CD14-positive monocyte (primary cell): Measurements from ENCODE around the gene MACROD2. TPM values are rescaled to one million over a fixed set of nuclear protein-coding genes. Genes with fewer than 3 reads are reported as not detected.

Experiments used
- DNase-seq, 3 donors: peaks; one replicate each; pipeline ENCODE4 v3.0.0-alpha.2; 2011 to 2022
- H2AFZ ChIP-seq: 2 replicates; pipeline ENCODE4 v1.6.0; 2012; ENCODE audit warnings: mild to moderate bottlenecking, low read depth, low read length, inconsistent platforms; ENCODE audit not compliant: insufficient read depth, poor library complexity, severe bottlenecking
- H3K27ac ChIP-seq, 2 donors: 1 replicate in 1 of 2; 2 replicates in 1 of 2; pipeline ENCODE4 v1.5.1; 2012 to 2013; ENCODE audit warnings: low read length in 2 of 2, control low read depth in 1 of 2, inconsistent platforms in 1 of 2, low read depth in 1 of 2, mild to moderate bottlenecking in 1 of 2
- H3K27me3 ChIP-seq, 2 donors: one replicate each; pipeline versions ENCODE4 v1.6.0 to v1.6.1; 2011 to 2013; ENCODE audit warnings: low read length in 2 of 2; ENCODE audit not compliant: control insufficient read depth in 2 of 2, insufficient read depth in 2 of 2
- H3K36me3 ChIP-seq, 2 donors: replicated peaks in 1 of 2; 1 replicate in 1 of 2; 2 replicates in 1 of 2; pipeline versions ENCODE4 v1.5.1 to v1.6.1; 2012 to 2013; ENCODE audit warnings: low read length in 2 of 2, control low read depth in 1 of 2, inconsistent platforms in 1 of 2, mild to moderate bottlenecking in 1 of 2; ENCODE audit not compliant: insufficient read depth in 2 of 2, control insufficient read depth in 1 of 2
- H3K4me1 ChIP-seq, 2 donors: 1 replicate in 1 of 2; 2 replicates in 1 of 2; pipeline versions ENCODE4 v1.5.1 to v1.6.1; 2012 to 2013; ENCODE audit warnings: low read length in 2 of 2, control low read depth in 1 of 2, inconsistent platforms in 1 of 2, mild to moderate bottlenecking in 1 of 2, moderate library complexity in 1 of 2; ENCODE audit not compliant: insufficient read depth in 2 of 2, control insufficient read depth in 1 of 2
- H3K4me2 ChIP-seq: replicated peaks from 2 replicates; pipeline ENCODE3; 2012; ENCODE audit warnings: low read length, moderate library complexity, mild to moderate bottlenecking; ENCODE audit not compliant: poor library complexity, severe bottlenecking; ENCODE audit errors: extremely low read depth
- H3K4me3 ChIP-seq, 3 experiments: fragments of 200-600 bp in 1 of 3; sonication (generic) in 1 of 3; replicated peaks in 1 of 3; 1 replicate in 2 of 3; 2 replicates in 1 of 3; pipeline ENCODE4 v1.5.1; 2011 to 2013; ENCODE audit warnings: low read length in 3 of 3, mild to moderate bottlenecking in 3 of 3, control low read depth in 2 of 3, low read depth in 2 of 3, inconsistent platforms in 1 of 3, moderate library complexity in 1 of 3
- H3K79me2 ChIP-seq: 2 replicates; pipeline ENCODE4 v1.6.0; 2012; ENCODE audit warnings: mild to moderate bottlenecking, control low read depth, inconsistent platforms, low read length, moderate library complexity; ENCODE audit not compliant: insufficient read depth
- H3K9ac ChIP-seq: 2 replicates; pipeline ENCODE4 v1.6.0; 2017; ENCODE audit warnings: low read length, mild to moderate bottlenecking; ENCODE audit not compliant: insufficient read depth, poor library complexity, severe bottlenecking
- H3K9me3 ChIP-seq, 2 donors: replicated peaks in 1 of 2; 1 replicate in 1 of 2; 2 replicates in 1 of 2; pipeline versions ENCODE4 v1.5.1 to v1.6.1; 2012 to 2013; ENCODE audit warnings: low read length in 2 of 2, control low read depth in 1 of 2; ENCODE audit not compliant: control insufficient read depth in 1 of 2, insufficient read depth in 1 of 2
- H4K20me1 ChIP-seq: 2 replicates; pipeline ENCODE4 v1.6.0; 2012; ENCODE audit warnings: mild to moderate bottlenecking, low read length, control low read depth, moderate library complexity; ENCODE audit not compliant: insufficient read depth
- H3K27ac Mint-ChIP-seq, 7 donors: one replicate each; pipeline ENCODE4 v1.8.0; 2020; ENCODE audit warnings: mild to moderate bottlenecking in 7 of 7, mixed read lengths in 7 of 7, moderate library complexity in 6 of 7, inconsistent platforms in 2 of 7
- H3K27me3 Mint-ChIP-seq, 3 donors: one replicate each; pipeline ENCODE4 v1.8.0; 2021 to 2022; ENCODE audit warnings: low read depth in 3 of 3, mild to moderate bottlenecking in 3 of 3, mixed read lengths in 3 of 3, moderate library complexity in 3 of 3, inconsistent platforms in 1 of 3
- H3K36me3 Mint-ChIP-seq, 2 donors: one replicate each; pipeline ENCODE4 v1.8.0; 2020; ENCODE audit warnings: mixed read lengths in 2 of 2, inconsistent platforms in 1 of 2, mild to moderate bottlenecking in 1 of 2
- H3K4me1 Mint-ChIP-seq: one replicate; pipeline ENCODE4 v1.8.0; 2020; ENCODE audit warnings: mild to moderate bottlenecking, mixed read lengths
- H3K4me3 Mint-ChIP-seq, 2 donors: one replicate each; pipeline ENCODE4 v1.8.0; 2020; ENCODE audit warnings: mild to moderate bottlenecking in 2 of 2, mixed read lengths in 2 of 2, moderate library complexity in 1 of 2
- H3K9me3 Mint-ChIP-seq, 7 donors: one replicate each; pipeline ENCODE4 v1.8.0; 2020 to 2022; ENCODE audit warnings: mixed read lengths in 7 of 7, mild to moderate bottlenecking in 6 of 7, moderate library complexity in 6 of 7, inconsistent platforms in 2 of 7
- CTCF ChIP-seq: fragments of 200-600 bp; IDR thresholded peaks from one replicate; pipeline ENCODE4 v1.8.0; 2022; ENCODE audit warnings: antibody characterized with exemption, mild to moderate bottlenecking
- WGBS: methylation state at CpG from one replicate; pipeline ENCODE4 v1.1.5; 2013; ENCODE audit warnings: missing lambda C conversion rate; ENCODE audit not compliant: insufficient coverage; 5-methylcytosine and 5-hydroxymethylcytosine counted together
- intact Hi-C, 2 donors: fragments of 100-400 bp; cut with micrococcal nuclease; formaldehyde crosslinking; loops; one replicate each; pipeline versions ENCODE4 v1.15.0 to v1.15.1; 2023
- polyA plus RNA-seq, 3 donors: library from polyadenylated mRNA; depleted of rRNA in 1 of 3; unstranded in 2 of 3; stranded (reverse) in 1 of 3; fragments of 300-500 nt in 2 of 3; fragments of >200 nt in 1 of 3; fragmentation: Illumina TruSeq in 2 of 3; gene quantifications; 1 replicate in 2 of 3; 2 replicates in 1 of 3; pipeline ENCODE4 v1.2.3, GENCODE V29; 2012 to 2021

The MACROD2 gene
- polyA plus RNA-seq, 3 donors = 0.23 TPM; not detected in 2

DNA sequence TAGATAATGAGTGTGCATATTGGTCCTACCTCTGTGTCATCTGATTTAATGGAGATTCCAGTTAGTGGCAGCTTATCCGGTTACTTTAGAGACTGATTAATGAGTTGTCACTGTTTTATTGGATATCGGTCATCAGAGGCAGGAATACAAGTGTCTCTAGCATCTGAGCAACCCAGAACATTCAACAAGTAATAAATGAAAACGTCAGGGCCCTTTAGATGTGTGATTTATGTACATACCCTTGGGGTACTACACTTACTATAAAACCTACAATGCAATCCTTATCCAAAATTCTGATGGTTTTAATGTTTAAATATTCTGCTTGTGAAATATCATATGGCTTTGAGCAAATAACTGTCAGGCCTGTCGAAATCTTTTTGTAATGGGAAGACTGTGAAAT is 1460.0 kb downstream of the MACROD2 start:
- peaks cover 6 to 36% of the 10 kb centered on the region in 2 donors for H3K4me1 ChIP-seq
- no peak overlapping the region for H3K4me2 ChIP-seq
- Mint-ChIP-seq H3K9me3 (peaks cover 0 to 9% (median 2%) of the 10 kb centered on the region in 7 donors), H3K27ac (peak overlapping the region in 1 of 7 donors; percentile 20), H3K36me3 (no peaks in the 10 kb centered on the region), H3K4me3 (no peak overlapping the region), H3K27me3 (peaks cover 1 to 2% (median 1%) of the 10 kb centered on the region in 3 donors), H3K4me1 (peaks cover 9% of the 10 kb centered on the region)
- no peak overlapping the region for H3K9ac ChIP-seq
- H4K20me1 ChIP-seq = no peaks in the 10 kb centered on the region
- H3K4me3 ChIP-seq = no peak overlapping the region
- peak overlapping the region in 1 of 2 donors; percentile 40 for H3K27ac ChIP-seq
- intact Hi-C loops = no loop called here
- WGBS = no CpG with 5 or more reads among the region's 4 CpGs
- no peaks in the 10 kb centered on the region for H3K79me2 ChIP-seq
- TF ChIP-seq CTCF = no peak
- no peaks in the 10 kb centered on the region for H3K36me3 ChIP-seq
- peaks cover 0 to 3% of the 10 kb centered on the region in 2 donors for H3K9me3 ChIP-seq
- H2AFZ ChIP-seq = no peak overlapping the region
- no peak for DNase-seq
- H3K27me3 ChIP-seq = no peaks in the 10 kb centered on the region

- Histone ChIP-seq H3K27ac (no peak overlapping the region), H3K4me2 (no peak overlapping the region), H3K9me3 (peaks cover 0 to 3% of the 10 kb centered on the region in 2 donors), H2AFZ (no peak overlapping the region), H3K36me3 (no peaks in the 10 kb centered on the region), H3K4me3 (no peak overlapping the region), H3K4me1 (peaks cover 0 to 24% of the 10 kb centered on the region in 2 donors), H3K27me3 (no peaks in the 10 kb centered on the region), H3K9ac (no peak overlapping the region), H3K79me2 (no peaks in the 10 kb centered on the region), H4K20me1 (no peaks in the 10 kb centered on the region)
- intact Hi-C loops = no loop called here
- WGBS = no CpG with 5 or more reads among the region's 4 CpGs
- Mint-ChIP-seq H3K27me3 (peaks cover 0 to 1% (median 0%) of the 10 kb centered on the region in 3 donors), H3K4me1 (no peaks in the 10 kb centered on the region), H3K4me3 (no peak overlapping the region), H3K9me3 (peaks cover 0 to 9% (median 2%) of the 10 kb centered on the region in 7 donors), H3K36me3 (no peaks in the 10 kb centered on the region), H3K27ac (no peak overlapping the region)
- no peak for TF ChIP-seq CTCF
- no peak for DNase-seq
Measured at GRCh38 chr20:15461938-15462337, 1466.6 kb downstream of the MACROD2 start.
